ENCODE measurements around the gene RNF126.

RNF126 gene

DNA sequence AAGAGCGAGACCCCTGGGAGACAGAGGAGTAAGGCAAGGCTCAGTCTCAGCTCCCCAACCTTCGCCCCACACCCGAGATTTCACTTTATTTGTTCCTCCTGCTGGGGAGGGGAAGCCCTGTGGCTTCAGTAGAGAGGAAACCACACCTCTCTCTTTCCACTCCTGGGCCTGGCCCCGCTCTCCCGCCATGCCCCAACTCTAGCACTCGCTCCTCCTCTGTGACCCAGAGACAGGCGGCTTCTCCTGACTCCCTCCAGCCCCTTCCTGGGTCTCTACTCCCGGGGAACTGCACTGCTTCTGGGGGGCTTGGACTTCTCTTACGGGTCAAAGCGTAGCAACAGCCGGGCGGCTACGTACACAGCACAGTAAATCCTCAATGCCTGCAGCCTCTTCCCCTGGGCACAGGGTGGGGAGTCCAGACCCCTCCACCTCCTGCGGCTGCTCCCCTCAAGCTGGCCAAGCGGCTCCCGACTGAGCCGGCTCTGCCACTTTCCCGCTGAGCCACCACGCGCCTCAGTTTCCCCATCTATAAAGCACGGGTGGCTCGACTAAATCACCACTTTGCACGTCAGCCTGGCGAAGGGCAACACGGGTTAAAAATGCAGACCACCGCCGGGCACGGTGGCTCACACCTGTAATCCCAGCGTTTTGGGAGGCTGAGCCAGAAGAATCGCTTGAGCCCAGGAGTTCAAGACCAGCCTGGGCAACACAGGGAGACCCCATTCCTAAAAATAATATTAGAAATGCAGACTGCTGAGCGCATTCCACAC is 1.4 kb downstream of the RNF126 start:
- DNase-seq: peak; percentile 79

DNA sequence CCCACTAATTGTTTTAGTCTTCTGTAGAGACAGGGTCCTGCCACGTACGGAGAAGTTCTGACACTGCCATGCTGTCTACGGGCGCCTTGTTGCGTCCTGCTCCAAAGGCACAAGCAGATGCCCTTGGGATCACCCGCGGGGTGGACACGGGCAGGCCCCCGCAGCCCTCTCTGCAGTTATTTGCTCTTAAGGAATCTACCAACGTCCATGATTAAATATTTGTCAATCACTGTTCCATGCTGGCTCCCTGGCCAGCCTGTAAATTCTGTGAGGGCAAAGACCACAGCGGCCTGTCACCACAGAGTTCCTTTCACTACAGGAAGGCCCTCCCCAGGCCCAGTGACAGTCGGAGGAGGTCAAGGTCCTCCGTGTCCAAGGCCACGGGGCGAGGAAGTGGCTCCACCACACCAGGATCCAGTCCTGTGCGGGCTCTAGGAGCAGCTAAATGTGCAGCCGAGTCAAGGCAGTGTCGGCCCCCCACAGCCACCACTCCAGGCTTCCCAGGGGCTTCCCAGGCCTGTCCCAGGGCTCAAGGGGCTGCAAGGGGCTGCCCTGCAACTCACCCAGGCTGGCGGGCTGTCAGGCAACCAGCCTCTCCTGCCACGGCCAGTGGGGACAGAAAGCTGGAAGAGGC is 2.1 kb downstream of the RNF126 start:
- DNase-seq: no peak

DNA sequence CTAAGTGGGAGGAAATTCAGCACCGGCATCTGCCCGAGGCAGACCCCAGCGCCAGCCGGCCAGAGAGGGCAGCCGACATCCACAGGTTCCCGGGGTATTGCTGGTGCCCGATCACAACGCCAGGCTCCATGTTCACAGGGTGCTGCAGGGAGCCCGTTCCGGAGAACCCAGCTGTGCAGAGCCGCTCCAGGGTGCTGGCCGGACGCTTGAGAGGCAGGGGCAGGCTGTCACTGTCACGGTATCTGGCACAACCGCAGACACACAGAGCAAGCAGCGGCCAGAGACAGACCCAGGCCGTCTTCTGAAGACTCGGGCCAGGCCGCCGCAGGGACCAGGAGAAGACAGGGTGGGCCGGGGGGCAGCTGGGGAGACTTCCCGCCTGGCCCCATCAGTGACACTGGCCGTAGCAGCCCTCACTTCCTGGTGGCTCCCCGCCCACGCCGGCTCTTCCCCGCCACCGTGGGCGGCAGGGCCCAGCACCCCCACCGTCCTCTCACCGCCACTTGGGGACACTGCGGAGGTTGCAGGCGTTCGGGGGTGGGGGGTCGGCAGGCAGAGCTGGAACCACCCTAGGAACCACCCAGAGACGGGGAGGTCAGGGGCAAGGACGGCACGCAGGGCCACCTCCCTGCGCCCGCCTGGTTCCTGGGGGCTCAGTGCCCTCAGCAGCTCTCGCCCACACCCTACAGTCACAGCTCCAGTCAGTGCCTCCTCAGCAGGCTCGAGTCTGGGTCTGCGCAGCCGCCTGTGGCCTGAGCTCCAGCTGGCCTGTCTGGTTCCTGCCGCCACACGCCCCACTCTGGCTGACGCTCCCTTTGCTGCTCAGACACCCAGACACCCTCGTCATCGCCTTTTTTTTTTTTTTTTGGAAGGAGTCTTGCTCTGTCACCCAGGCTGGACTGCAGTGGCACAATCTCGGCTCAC is 3.8 kb downstream of the RNF126 start:
- DNase-seq: peak; percentile 73

DNA sequence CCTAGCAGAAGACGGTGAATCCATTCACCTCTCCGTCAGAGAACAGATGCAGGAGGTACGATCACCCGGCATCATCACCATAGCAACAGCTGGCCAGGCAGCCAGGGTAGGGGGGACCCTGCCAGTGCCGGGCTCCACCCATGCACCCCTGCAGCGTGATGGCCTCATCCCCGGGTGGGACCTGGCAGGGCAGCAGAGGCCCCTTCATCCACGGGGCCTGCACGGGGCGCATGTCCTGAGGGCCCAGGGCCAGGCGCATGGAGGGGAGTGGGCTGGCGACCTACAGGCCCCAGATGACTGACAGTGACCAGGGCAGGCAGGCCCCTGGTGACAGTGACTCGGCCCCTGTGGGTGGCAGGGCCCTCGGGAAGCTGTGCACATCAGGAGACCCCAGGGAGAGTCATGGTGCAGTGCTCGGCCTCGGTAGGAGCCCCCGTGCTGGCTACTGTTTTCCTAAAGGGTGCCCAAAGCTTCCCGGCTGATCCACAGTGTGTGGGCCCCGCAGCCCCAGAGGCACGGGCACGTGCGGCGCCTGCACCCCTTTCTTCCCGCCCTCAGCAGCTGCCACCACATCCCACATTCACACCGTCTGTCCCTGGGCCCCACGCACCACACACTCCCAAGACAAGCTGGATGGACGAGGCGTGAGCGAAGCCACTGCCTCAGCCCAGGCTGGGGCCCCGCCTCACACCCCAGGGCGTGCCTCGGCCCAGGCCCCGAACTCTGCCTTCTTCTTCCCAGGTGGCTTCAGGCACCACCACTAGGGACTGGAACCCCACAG is 4.8 kb downstream of the RNF126 start:
- no peak for DNase-seq

DNA sequence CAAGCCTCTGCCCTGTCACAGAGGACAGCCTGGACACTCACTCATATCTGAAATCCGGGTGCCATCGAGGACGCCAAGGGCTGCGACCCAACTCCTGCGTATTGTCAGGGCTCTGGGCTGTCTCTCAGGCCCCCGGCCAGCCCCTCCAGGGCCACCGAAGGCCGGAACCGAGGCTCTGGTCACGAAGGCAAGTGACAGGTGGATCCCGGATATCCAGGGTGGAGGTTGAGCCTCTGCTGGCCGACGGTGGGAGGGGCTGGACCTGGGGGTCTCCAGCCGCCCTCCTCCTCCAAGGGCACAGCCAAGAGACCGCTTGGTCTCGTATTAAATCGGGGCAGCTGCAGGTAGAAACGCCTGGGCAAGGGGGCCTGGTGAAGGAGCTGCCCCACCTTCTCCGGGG is 5.4 kb downstream of the RNF126 start:
- DNase-seq: no peak

DNA sequence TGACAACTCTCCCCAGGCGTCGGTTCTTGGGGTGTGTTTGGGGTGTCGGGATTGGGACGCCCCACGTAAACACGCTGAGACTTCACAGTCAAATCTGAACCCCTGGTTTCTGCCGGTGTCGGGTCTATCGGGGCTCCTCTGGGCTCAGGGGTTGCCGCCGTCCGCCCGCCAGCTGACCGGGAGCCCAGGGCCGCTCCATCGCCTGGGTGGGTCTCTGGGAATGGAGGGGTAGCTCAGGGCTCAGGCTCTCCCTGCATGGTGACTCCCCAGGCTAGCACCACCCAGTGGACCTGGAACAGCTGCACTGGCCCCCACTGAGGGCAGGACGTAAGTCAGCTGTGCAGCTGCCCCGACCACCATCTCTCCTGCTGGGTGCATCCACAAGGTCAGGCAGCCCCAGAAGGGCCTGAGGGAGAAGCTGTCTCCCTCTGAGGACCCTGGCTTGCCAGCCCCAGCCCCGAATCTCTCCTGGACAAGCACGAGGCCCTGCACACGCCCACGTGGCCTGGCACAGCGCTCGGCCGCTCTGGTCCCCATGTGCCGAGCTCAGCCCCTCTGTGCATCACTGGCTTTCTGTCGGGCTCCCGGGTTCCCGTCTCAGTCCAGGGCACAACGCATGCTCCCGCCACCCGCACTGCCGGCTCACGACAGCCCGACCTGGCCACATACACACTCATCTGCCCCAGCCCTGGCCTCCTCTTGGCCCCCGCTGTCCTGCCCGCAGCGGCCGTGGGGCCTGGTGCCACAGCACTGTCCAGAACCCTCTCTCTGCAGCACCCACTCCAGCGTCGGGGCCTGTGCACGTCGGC is 6.1 kb downstream of the RNF126 start:
- DNase-seq: no peak

DNA sequence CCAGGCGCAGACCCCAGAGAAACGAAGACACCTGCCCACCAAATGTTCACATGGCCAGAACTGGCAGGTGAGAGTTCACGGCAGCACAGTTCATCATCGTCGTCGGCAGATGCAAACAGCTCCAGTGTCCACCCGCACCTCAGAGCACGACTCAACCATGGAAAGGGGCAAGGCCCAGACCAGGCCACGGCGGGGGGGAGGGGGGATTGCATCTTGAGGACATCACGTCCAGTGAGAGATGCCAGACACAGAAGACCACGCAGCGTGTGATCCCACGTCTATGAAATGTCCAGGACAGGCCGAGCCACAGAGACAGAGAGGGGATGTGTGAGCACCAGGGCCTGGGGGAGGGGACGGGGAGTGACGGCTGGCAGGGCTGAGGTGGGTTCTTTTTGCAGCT is 7.3 kb downstream of the RNF126 start:
- no peak for DNase-seq

DNA sequence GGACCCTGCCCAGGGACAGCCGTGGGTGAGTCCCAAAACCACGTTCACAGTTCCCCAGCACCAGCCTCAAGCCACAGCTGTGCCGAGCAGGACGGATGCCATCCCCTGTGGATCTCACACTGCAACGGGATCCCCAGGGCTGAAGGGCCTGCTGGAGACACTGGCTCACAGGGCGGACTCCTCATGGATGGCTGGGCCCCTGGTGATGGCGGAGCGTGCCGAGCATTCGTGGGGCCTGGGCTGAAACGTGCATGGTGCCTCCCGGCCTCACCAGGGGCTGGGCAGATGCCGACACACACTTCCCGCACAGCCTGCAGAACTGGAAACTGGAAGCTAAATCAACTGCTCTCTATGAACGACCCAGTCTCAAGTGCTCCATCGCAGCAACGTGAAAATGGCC is 9.6 kb downstream of the RNF126 start:
- DNase-seq: no peak

DNA sequence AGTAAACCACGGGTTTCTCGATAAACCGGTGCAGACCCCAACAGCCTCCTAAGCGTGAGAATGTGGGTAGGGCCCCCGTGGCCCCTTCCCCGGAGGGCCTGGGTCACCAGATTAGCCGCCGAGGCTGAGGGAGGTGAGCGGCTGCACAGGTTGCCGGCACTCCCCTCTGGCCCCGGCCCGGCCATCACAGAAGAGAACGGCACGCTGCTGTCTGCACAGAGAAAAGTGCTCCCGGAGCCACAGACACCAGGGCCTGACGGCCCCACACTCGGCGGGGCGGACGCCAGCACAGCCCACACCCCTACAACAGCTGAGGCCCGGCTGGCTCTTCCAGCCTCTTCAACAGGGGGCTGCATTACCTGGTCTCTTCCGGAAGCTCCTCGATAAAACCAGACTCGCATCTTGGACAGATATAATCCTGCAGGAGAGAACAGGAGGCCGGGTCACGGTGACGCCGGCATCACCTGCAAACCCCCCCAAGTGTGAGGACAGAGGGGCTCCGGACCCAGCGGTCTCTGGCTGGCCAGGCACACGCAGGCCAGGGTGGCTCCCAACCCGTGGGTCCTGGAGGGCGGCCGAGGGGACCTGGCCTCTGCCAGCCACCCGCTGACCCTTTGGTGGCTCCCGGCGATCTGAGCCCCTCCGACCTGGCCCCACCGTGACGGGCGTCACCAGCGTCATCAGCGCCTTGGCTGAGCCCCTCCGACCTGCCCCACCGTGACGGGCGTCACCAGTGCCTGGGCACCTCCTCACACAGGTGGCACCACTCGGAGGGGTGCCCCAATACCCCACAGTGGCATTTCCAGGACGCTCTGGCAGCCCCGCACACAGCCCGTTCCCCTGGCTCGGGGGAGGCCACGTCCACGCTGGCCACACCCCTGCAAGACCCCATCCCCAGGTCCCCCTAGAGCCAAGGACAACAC is 10.3 kb downstream of the RNF126 start:
- DNase-seq: no peak

DNA sequence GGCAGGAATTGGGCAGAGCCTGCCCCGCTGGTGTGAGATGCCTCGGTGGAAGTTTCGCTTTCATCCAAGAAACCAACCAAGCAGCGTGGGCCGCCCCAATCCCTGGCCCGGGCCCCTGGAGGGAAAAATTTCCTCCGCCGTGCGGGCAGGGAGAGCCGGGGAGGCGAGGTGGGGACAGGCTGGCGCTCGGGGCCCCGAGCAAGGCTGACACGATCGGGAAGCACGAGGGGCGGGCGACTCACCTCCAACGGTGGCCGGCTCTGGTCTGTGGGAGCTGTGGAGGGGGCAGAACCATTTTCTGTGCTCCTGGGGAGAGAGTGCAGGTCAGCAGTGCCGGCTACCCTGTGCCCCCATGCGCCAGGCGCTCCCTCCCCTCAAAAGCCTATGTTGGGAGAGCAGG is 11.0 kb downstream of the RNF126 start:
- no peak for DNase-seq

DNA sequence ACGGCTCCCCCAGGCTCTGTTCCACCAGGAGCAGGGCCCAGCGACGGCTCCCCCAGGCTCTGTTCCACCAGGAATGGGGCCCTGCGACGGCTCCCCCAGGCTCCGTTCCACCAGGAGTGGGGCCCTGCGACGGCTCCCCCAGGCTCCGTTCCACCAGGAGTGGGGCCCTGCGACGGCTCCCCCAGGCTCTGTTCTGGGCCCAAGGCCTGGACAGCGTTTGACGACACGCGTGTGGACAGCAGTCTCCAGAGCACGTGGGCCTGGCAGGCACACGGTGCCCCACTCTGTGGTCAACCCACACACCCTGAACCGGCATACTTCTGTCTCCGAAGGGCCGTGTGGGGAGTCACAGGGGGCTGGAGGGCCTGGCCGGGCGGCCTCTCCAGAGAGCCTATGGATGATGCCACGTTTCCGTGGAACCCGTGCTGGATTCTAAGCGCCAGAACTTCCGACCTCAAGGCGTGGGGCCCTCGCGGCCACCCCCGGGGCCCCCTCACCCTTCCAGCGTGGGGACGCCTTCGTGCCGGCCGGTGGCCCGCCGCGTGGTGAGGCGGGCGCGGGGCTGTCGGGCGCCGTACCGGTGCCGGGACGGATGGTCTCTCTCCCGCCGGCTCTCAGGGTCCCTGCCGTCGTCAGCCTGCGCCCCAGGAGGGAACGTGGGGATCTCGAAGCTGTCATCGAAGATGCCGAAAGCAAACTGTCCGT is 11.7 kb downstream of the RNF126 start:
- DNase-seq: no peak

DNA sequence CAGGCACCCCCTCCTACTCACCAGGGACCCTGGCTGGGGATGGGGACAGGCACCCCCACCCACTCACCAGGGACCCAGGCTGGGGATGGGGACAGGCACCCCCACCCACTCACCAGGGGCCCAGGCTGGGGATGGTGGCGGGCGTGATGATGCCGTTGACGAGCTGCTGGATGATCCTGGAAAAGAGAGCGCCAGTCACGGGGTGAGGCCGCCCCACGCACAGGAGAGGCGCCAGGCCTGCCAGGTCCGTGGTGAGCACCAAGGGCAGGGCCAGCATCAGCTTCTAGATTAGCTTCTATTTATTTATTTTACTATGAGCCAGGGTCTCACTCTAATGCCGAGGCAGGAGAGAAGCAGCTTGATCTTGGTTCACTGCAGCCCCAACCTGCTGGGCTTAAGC is 12.9 kb downstream of the RNF126 start:
- DNase-seq: no peak

DNA sequence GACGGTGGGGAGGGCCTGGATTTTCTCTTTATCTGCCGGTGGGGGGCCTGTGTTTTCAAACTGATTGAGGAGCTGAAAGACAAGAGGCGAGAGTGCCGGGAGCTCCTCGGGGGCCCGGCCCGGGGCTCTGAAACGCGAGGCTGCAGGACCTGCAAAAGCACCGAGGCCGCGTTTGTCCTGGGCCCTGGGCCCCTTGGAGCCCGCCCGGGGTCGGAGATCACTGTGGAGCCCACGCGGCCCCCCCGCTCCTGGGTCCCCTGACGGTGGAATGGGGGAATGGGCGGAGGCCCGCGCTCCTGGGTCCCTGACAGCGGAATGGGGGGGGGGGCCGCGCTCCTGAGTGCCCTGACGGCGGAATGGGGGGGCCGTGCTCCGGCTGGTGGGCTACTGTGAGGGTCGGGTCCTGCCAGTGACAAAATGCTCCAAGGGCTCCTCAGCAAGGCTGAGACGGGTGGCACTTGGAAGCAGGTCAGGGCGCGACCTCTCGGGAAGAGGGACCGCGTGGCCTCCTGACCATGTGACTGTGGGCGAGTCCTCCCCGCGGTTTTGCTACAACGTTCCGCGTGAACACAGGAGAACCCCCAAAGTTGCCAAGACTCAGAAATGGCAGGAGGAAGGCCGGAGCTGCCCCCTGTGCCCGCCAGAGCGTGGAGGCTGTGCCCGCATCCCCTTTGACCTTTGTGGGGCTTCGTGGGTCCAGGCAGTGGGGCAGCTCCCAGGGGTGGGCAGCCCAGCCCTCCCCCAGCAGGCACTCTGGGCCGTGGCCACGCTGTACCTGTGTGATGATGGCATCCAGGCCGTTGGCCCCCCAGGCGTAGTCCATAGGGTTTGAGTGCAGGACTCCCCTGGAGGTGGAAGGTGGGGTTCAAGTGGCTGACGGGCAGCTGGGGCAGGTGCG is 13.9 kb downstream of the RNF126 start:
- no peak for DNase-seq

DNA sequence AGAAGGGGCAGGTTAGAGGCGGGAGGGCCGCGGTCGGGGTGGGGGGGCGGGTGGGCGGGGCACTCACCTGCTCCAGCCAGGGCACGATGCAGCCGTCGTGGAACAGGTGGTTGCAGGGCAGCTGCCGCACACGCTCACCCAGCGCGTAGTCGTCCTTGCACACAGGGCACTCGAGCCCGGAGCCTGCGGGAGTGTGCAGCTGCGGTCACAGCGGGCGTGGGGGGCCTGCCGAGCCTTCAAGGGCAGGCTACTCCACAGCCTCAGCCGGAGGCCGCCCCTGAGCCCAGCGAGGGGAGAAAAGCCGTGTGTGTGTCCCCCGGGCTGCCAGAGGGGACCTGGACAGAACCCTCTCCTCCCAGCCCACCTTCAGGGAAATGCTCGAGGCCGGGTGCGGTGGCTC is 14.7 kb downstream of the RNF126 start:
- DNase-seq: no peak

DNA sequence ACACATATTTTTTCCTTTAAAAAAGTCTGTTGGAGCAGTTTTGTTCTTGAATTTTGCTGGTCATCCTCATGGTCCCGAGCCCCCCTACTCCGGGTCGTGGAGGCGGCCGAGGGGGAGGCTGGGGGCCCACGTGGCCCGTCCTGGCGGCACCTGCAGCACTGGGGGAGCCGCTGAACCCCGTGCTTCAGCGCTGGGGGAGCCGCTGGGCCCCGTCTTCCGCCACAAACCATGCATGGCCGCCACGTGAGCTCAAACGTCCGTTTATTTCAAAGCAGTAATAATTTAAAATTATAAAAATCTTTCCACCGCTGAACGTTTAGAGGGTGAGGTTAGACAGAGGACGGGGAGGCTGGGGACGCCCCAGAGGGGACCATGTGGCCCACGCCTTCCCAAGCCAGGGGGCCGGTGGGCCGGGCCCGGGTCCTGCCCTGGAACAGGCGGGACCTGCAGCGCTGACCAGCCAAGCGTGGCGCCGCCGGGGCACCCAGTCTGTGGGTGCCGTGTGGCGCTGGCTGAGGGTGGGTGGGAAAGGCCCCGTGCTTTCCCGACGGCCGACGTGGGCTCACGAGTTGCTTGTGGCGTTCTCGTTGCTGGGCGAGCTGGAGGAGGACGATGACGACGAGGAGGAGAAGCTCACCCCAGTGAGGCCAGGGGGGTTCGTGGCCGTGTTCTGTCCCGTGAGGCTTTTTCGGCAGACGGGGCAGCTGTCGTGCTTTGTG is 15.3 kb downstream of the RNF126 start:
- no peak for DNase-seq

DNA sequence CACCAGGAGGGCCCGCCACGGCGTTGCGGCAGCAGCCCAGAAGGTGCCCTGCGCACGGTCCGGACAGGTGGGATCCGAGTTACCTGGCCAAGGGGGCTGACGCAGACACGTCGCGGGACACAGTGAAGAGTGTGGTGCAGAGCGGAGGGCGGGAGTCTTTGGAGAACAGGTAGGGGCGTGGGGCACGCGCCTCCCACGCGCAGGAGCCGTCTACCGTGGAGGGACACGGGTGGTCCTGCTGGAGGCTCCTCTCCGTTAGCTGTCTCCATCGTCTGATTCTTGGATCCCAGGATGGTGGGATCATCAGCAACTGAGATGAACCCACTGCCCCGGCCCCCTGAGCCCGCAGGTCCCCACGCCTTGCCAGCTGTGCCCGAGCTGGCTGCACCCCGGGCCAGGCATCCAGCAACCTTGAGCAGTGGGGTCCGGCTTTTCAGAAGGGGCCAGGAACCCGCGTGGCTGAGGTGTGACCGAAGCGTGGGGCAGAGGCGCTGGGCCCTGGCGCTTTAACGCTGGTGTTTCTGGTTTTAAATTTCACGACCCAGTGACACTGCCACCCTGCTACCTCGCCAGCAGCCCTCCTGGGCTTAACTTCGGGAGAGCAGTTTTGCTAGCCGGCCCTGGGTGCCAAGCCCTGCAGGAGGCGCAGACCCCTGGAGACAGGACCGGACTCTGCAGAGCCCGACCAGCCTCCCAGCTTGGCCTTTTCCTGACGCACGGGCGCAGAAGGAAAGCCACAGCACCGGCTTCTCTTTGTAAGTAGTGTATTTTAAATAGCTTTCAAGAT is 16.0 kb downstream of the RNF126 start:
- no peak for DNase-seq
